ENCODE results near the gene AGBL5.
"Not testable (repeated sequence)": the region's sequence is repeated elsewhere in the genome, so short reads cannot be mapped to it uniquely, and the experiment has no call there.

AGBL5 gene

GRCh38 chr2:27093430-27094352 lies 42.2 kb downstream of the AGBL5 start:
- DNase-seq (ENCODE audit: low read depth), result no peak

GRCh38 chr2:27094353-27094984 lies 43.0 kb downstream of the AGBL5 start:
- DNase-seq (ENCODE audit: low read depth), result no peak

- DNase-seq (ENCODE audit: low read depth), result no peak
Measured at GRCh38 chr2:27095427-27095744, 43.9 kb downstream of the AGBL5 start.

- no peak for DNase-seq (ENCODE audit: low read depth)
Measured at GRCh38 chr2:27095745-27096651, 44.5 kb downstream of the AGBL5 start.

GRCh38 chr2:27096748-27097297 lies 45.4 kb downstream of the AGBL5 start:
- DNase-seq (ENCODE audit: low read depth), result no peak

GRCh38 chr2:27097341-27097740 lies 45.9 kb downstream of the AGBL5 start:
- DNase-seq (ENCODE audit: low read depth), result no peak

- no peak for DNase-seq (ENCODE audit: low read depth)
Measured at GRCh38 chr2:27099334-27099955, 48.0 kb downstream of the AGBL5 start.

- DNase-seq (ENCODE audit: low read depth), result no peak
Measured at GRCh38 chr2:27100036-27100435, 48.6 kb downstream of the AGBL5 start.

- no peak for DNase-seq (ENCODE audit: low read depth)
Measured at GRCh38 chr2:27102329-27102728, 50.9 kb downstream of the AGBL5 start.

GRCh38 chr2:27105981-27106380 lies 54.5 kb downstream of the AGBL5 start:
- peak; percentile 2 for DNase-seq (ENCODE audit: low read depth)

- no peak for DNase-seq (ENCODE audit: low read depth)
Measured at GRCh38 chr2:27108221-27108620, 56.8 kb downstream of the AGBL5 start.

- no peak for DNase-seq (ENCODE audit: low read depth)
Measured at GRCh38 chr2:27109083-27109482, 57.6 kb downstream of the AGBL5 start.

GRCh38 chr2:27110603-27111352 lies 59.3 kb downstream of the AGBL5 start:
- DNase-seq (ENCODE audit: low read depth), result not testable (repeated sequence)

GRCh38 chr2:27111392-27112078 lies 60.1 kb downstream of the AGBL5 start:
- DNase-seq (ENCODE audit: low read depth), result not testable (repeated sequence)

GRCh38 chr2:27115519-27115918 lies 64.1 kb downstream of the AGBL5 start:
- no peak for DNase-seq (ENCODE audit: low read depth)

- no peak for DNase-seq (ENCODE audit: low read depth)
Measured at GRCh38 chr2:27117995-27118524, 66.6 kb downstream of the AGBL5 start.

- no peak for DNase-seq (ENCODE audit: low read depth)
Measured at GRCh38 chr2:27118525-27119329, 67.3 kb downstream of the AGBL5 start, which contains the start of gene CGREF1. Gene CGREF1, minus strand, starts transcription at chr2:27119128. Its CDS starts 14,762 bp downstream, at chr2:27104366.

GRCh38 chr2:27119330-27119670 lies 67.8 kb downstream of the AGBL5 start:
- DNase-seq (ENCODE audit: low read depth), result not testable (repeated sequence)

Measured in stromal cell of bone marrow (primary cell).